RPMI8226 (cell line): Measurements from ENCODE around the gene TMEM161A.
A peak's percentile ranks its signal among the peaks of the same experiment; 100 is the strongest.
"Not testable (repeated sequence)": the region's sequence is repeated elsewhere in the genome, so short reads cannot be mapped to it uniquely, and the experiment has no call there.

Experiments
- DNase-seq: peaks from one replicate; pipeline ENCODE4 v3.0.0-alpha.2; 2015

Gene TMEM161A

GRCh38 chr19:19138109-19138981 is at the start of gene TMEM161A:
Gene TMEM161A (minus strand): TSS chr19:19138478. CDS start chr19:19138428, 50 bp downstream.
- peak; percentile 98 for DNase-seq

GRCh38 chr19:19186742-19187141 is 48.5 kb upstream of the TMEM161A start:
- no peak for DNase-seq

GRCh38 chr19:19185853-19186740 is 47.8 kb upstream of the TMEM161A start:
- DNase-seq: peak; percentile 74

GRCh38 chr19:19181488-19181998 is 43.3 kb upstream of the TMEM161A start:
- DNase-seq: no peak

GRCh38 chr19:19179548-19180441 is 41.5 kb upstream of the TMEM161A start:
- DNase-seq: no peak

GRCh38 chr19:19176950-19177349 is 38.7 kb upstream of the TMEM161A start:
- no peak for DNase-seq

GRCh38 chr19:19173243-19173642 is 35.0 kb upstream of the TMEM161A start:
- not testable (repeated sequence) for DNase-seq

GRCh38 chr19:19171821-19172532 is 33.7 kb upstream of the TMEM161A start:
- DNase-seq: no peak

- no peak for DNase-seq
These were observed 32.8 kb upstream of the TMEM161A start for GRCh38 chr19:19170873-19171672.

GRCh38 chr19:19170053-19170872 is 32.0 kb upstream of the TMEM161A start, which contains the start of gene MEF2B:
Gene MEF2B (minus strand): TSS chr19:19170263. CDS start chr19:19150735, 19,528 bp downstream.
- DNase-seq: peak; percentile 94

GRCh38 chr19:19169236-19170052 is 31.2 kb upstream of the TMEM161A start:
- DNase-seq: no peak

- no peak for DNase-seq
These were observed 29.3 kb upstream of the TMEM161A start for GRCh38 chr19:19167612-19168011.

GRCh38 chr19:19165396-19165795 is 27.1 kb upstream of the TMEM161A start:
- DNase-seq: no peak

- no peak for DNase-seq
These were observed 24.2 kb upstream of the TMEM161A start for GRCh38 chr19:19162495-19162894.

- peak; percentile 44 for DNase-seq
These were observed 22.3 kb upstream of the TMEM161A start for GRCh38 chr19:19160461-19161035.

GRCh38 chr19:19159534-19159933 is 21.3 kb upstream of the TMEM161A start:
- DNase-seq: no peak

- no peak for DNase-seq
These were observed 19.5 kb upstream of the TMEM161A start for GRCh38 chr19:19157808-19158207.

- no peak for DNase-seq
These were observed 17.4 kb upstream of the TMEM161A start for GRCh38 chr19:19155495-19156219.
